Measurements from ENCODE around the gene ARID5B.

DNA sequence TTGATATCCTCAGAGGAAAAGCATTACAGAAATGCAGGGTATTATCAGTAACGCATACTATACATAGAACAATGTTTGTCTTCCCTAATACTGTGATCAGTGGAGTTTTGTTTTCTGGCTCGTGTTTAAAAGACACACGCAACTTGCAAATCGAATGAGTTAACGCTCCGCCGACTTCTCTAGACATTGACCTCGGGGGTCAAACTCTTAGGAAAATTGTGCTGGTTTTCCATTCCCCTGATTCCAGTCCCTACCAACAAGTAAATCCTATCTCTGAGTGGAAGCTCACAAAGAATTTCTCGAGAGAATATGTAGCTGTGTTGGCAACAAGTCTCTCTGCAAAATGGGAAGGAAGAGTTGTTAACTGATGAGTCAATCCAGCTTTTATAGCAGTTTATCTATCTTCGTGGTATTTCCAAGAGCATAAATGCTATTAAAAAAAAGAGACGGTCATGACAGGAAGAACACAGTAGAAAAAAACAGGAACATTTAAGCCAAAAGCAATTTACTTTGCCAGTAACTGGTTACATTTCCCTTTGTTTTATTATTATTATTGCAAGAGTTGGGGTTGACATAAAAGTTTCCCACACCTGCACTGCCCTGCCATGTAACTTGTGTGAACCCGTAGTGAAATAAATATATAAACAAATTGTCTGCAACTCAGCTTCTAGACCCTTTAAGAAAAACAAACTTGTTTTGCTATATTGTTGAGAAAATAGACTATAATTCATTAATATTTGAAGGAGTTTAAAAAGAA is 144.4 kb downstream of the ARID5B start:
- TF ChIP-seq, protein P1, sequence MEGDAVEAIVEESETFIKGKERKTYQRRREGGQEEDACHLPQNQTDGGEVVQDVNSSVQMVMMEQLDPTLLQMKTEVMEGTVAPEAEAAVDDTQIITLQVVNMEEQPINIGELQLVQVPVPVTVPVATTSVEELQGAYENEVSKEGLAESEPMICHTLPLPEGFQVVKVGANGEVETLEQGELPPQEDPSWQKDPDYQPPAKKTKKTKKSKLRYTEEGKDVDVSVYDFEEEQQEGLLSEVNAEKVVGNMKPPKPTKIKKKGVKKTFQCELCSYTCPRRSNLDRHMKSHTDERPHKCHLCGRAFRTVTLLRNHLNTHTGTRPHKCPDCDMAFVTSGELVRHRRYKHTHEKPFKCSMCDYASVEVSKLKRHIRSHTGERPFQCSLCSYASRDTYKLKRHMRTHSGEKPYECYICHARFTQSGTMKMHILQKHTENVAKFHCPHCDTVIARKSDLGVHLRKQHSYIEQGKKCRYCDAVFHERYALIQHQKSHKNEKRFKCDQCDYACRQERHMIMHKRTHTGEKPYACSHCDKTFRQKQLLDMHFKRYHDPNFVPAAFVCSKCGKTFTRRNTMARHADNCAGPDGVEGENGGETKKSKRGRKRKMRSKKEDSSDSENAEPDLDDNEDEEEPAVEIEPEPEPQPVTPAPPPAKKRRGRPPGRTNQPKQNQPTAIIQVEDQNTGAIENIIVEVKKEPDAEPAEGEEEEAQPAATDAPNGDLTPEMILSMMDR (IDR thresholded peaks at IDR 0.05) = no peak
- no peak for TF ChIP-seq ZFX (IDR thresholded peaks at IDR 0.05; ENCODE audit: borderline replicate concordance)
